ENCODE measurements around the gene C22orf23. TPM values are rescaled to one million over a fixed set of nuclear protein-coding genes. Genes with fewer than 3 reads are reported as not detected.

Gene C22orf23
- total and polyA plus RNA-seq, 2 of the 13 experiments (the other 11 are each of a cell fraction or from before 2014, with no cell fraction given), result 0.21 to 0.24 TPM

GRCh38 chr22:37954686-37955085 lies 1.3 kb upstream of the C22orf23 start:
- no peaks in the 10 kb centered on the region; a peak in 1 of 5 replicates for H3K27me3 ChIP-seq (ENCODE audit: control insufficient read depth in 1 of 2, insufficient read depth in 2 of 2, low read length in 2 of 2)
- H3K79me2 ChIP-seq (ENCODE audit: insufficient read depth, low read length), result peaks cover 33% of the 10 kb centered on the region
- H3K9me3 ChIP-seq (ENCODE audit: low read length), result no peaks in the 10 kb centered on the region
- H3K4me2 ChIP-seq (ENCODE audit: low read depth, low read length), result peak overlapping the region; percentile 97
- H3K9ac ChIP-seq (ENCODE audit: insufficient read depth, low read depth, low read length), result peak overlapping the region; percentile 84
- POLR2A ChIA-PET, result interaction anchor here (0.6 to 3.5 kb wide), 9 partner anchors 8 to 150 kb away, joined by 3 to 19 read pairs (median 5); partner anchors contain the start of genes ANKRD54 and GCAT
- in situ Hi-C loops (cut with HindIII; ENCODE audit: extremely low pct_ligation_motif_present, low pct_unique_long_range_greater_than_20kb) (no loop called here), intact Hi-C loops (cut with micrococcal nuclease; ENCODE audit: unreplicated experiment) (no loop called here)
- H3K4me3 ChIP-seq (replicated peaks in 1 of 3; ENCODE audit: insufficient read depth in 1 of 3, low read depth in 2 of 3, low read length in 3 of 3), result peak overlapping the region; percentile 75 to 98 (median 91)
- H4K20me1 ChIP-seq (ENCODE audit: insufficient read depth, low read length), result no peaks in the 10 kb centered on the region
- H2AFZ ChIP-seq (ENCODE audit: low read length), result no peak overlapping the region
- no peak for ATAC-seq
- H3K27ac ChIP-seq (ENCODE audit: extremely low read length, insufficient read depth, low read length), result peak overlapping the region; percentile 49
- CTCF ChIA-PET (ENCODE audit: low intra/inter-chr PET ratio, low total read pairs), result no interaction called here
- peaks cover 53% of the 10 kb centered on the region for H3K4me1 ChIP-seq (ENCODE audit: insufficient read depth, low read length)
- WGBS (ENCODE audit: low lambda C conversion rate), result 13% methylated on average over 4 of the region's 4 CpGs
- no peak for FAIRE-seq
- DNase-seq (ENCODE audit: low spot score), result no peak
- peaks cover 17 to 29% of the 10 kb centered on the region in 2 experiments for H3K36me3 ChIP-seq (replicated peaks in 1 of 2; ENCODE audit: control insufficient read depth in 1 of 2, insufficient read depth in 2 of 2, low read length in 2 of 2)
- BruUV-seq (replicated peaks), result no TSS peak
- TF ChIP-seq ZMYM3 (CRISPR knock-in tag; IDR thresholded peaks at IDR 0.05) (no peak), ZNF740 (CRISPR knock-in tag; IDR thresholded peaks at IDR 0.05) (no peak), LCORL (IDR thresholded peaks at IDR 0.05) (no peak), LCORL (CRISPR knock-in tag; IDR thresholded peaks at IDR 0.05) (no peak), DNMT3B (CRISPR knock-in tag; conservative IDR thresholded peaks at IDR 0.05) (no peak), ZNF337 (CRISPR knock-in tag; IDR thresholded peaks at IDR 0.05; ENCODE audit: borderline replicate concordance, low read depth) (no peak), IRX3 (CRISPR knock-in tag; IDR thresholded peaks at IDR 0.05; ENCODE audit: borderline replicate concordance, low read depth) (no peak), ZNF414 (CRISPR knock-in tag; IDR thresholded peaks at IDR 0.05) (no peak), ZNF564 (CRISPR knock-in tag; IDR thresholded peaks at IDR 0.05) (no peak), USF2 (IDR thresholded peaks at IDR 0.05; ENCODE audit: low read depth, low read length) (no peak), USF2 (CRISPR knock-in tag; IDR thresholded peaks at IDR 0.05; ENCODE audit: borderline replicate concordance) (no peak), ZNF703 (CRISPR knock-in tag; IDR thresholded peaks at IDR 0.05; ENCODE audit: borderline replicate concordance) (no peak), ZNF263 (CRISPR knock-in tag; IDR thresholded peaks at IDR 0.05) (no peak), AKNA (CRISPR knock-in tag; IDR thresholded peaks at IDR 0.05; ENCODE audit: borderline replicate concordance) (no peak), RBAK (CRISPR knock-in tag; IDR thresholded peaks at IDR 0.05) (no peak), MED8 (CRISPR knock-in tag; IDR thresholded peaks at IDR 0.05; ENCODE audit: insufficient replicate concordance) (no peak), RAD51 (IDR thresholded peaks at IDR 0.05; ENCODE audit: borderline replicate concordance) (no peak), PCBP2 (optimal IDR thresholded peaks at IDR 0.05; ENCODE audit: low read depth, low read length, poor library complexity, severe bottlenecking) (no peak), XRCC5 (optimal IDR thresholded peaks at IDR 0.05; ENCODE audit: low read length) (no peak)

All from HepG2 (cell line).